Stimulated activated CD4-positive, alpha-beta T cell treated with anti-CD3 and anti-CD28 coated beads, Interleukin-4, amount 100 ng/mL, for 24 hours (primary cell): ENCODE data around the gene SPATA25.
A peak's percentile ranks its signal among the peaks of the same experiment; 100 is the strongest.

Experiments
- DNase-seq: peaks from one replicate; pipeline ENCODE4 v3.0.0-alpha.2; 2020

Gene SPATA25

GRCh38 chr20:45863543-45864470 lies 23.6 kb downstream of the SPATA25 start:
- DNase-seq: no peak

GRCh38 chr20:45861221-45862075 lies 26.0 kb downstream of the SPATA25 start:
- no peak for DNase-seq

GRCh38 chr20:45860560-45861220 lies 26.7 kb downstream of the SPATA25 start:
- no peak for DNase-seq

- no peak for DNase-seq
These were observed 27.5 kb downstream of the SPATA25 start for GRCh38 chr20:45859916-45860315.

GRCh38 chr20:45857882-45858216 lies 29.6 kb downstream of the SPATA25 start:
- peak; percentile 40 for DNase-seq

- peak; percentile 98 for DNase-seq
These were observed 30.1 kb downstream of the SPATA25 start, which contains the start of the genes ACOT8 and ZSWIM3 for GRCh38 chr20:45857114-45857881. ACOT8 (minus strand) TSS chr20:45857392; CDS start chr20:45857315, 77 bp downstream. ZSWIM3 (plus strand) TSS chr20:45857614; CDS start chr20:45857826, 212 bp downstream.

GRCh38 chr20:45853484-45853883 lies 33.9 kb downstream of the SPATA25 start:
- DNase-seq: no peak

GRCh38 chr20:45852326-45852725 lies 35.1 kb downstream of the SPATA25 start:
- DNase-seq: no peak

- no peak for DNase-seq
These were observed 35.9 kb downstream of the SPATA25 start for GRCh38 chr20:45851501-45851900.

GRCh38 chr20:45850926-45851325 lies 36.5 kb downstream of the SPATA25 start:
- no peak for DNase-seq

GRCh38 chr20:45850238-45850637 lies 37.2 kb downstream of the SPATA25 start:
- no peak for DNase-seq

- DNase-seq: no peak
These were observed 38.3 kb downstream of the SPATA25 start for GRCh38 chr20:45848969-45849582.

- no peak for DNase-seq
These were observed 39.0 kb downstream of the SPATA25 start for GRCh38 chr20:45848421-45848820.

- DNase-seq: no peak
These were observed 42.0 kb downstream of the SPATA25 start for GRCh38 chr20:45845452-45845851.

GRCh38 chr20:45843506-45843905 lies 43.9 kb downstream of the SPATA25 start:
- DNase-seq: no peak

GRCh38 chr20:45842169-45842812 lies 45.1 kb downstream of the SPATA25 start:
- no peak for DNase-seq

- no peak for DNase-seq
These were observed 45.9 kb downstream of the SPATA25 start for GRCh38 chr20:45841407-45842129.

GRCh38 chr20:45840700-45841198 lies 46.7 kb downstream of the SPATA25 start:
- no peak for DNase-seq

GRCh38 chr20:45836841-45837240 lies 50.6 kb downstream of the SPATA25 start:
- DNase-seq: no peak
